ENCODE measurements around the gene TBC1D22A.

Gene TBC1D22A

GRCh38 chr22:47066616-47066905, 304.1 kb downstream of the TBC1D22A start:
- no peak overlapping the region for H3K4me3 ChIP-seq (ENCODE audit: low read depth, low read length)
- TF ChIP-seq CTCF (IDR thresholded peaks at IDR 0.05; ENCODE audit: control insufficient read depth, extremely low read depth, insufficient read depth), result no peak
- DNase-seq (ENCODE audit: low read depth), result no peak

GRCh38 chr22:47067321-47067890, 305.0 kb downstream of the TBC1D22A start:
- H3K4me3 ChIP-seq (ENCODE audit: low read depth, low read length), result no peak overlapping the region
- no peak for TF ChIP-seq CTCF (IDR thresholded peaks at IDR 0.05; ENCODE audit: control insufficient read depth, extremely low read depth, insufficient read depth)
- no peak for DNase-seq (ENCODE audit: low read depth)

GRCh38 chr22:47067911-47068625, 305.6 kb downstream of the TBC1D22A start:
- DNase-seq (ENCODE audit: low read depth), result no peak
- no peak overlapping the region for H3K4me3 ChIP-seq (ENCODE audit: low read depth, low read length)
- TF ChIP-seq CTCF (IDR thresholded peaks at IDR 0.05; ENCODE audit: control insufficient read depth, extremely low read depth, insufficient read depth), result no peak

GRCh38 chr22:47068626-47068996, 306.2 kb downstream of the TBC1D22A start:
- H3K4me3 ChIP-seq (ENCODE audit: low read depth, low read length), result no peak overlapping the region
- no peak for TF ChIP-seq CTCF (IDR thresholded peaks at IDR 0.05; ENCODE audit: control insufficient read depth, extremely low read depth, insufficient read depth)
- no peak for DNase-seq (ENCODE audit: low read depth)

- TF ChIP-seq CTCF (IDR thresholded peaks at IDR 0.05; ENCODE audit: control insufficient read depth, extremely low read depth, insufficient read depth), result no peak
- no peak overlapping the region for H3K4me3 ChIP-seq (ENCODE audit: low read depth, low read length)
- no peak for DNase-seq (ENCODE audit: low read depth)
Observed at GRCh38 chr22:47069270-47069669, 306.8 kb downstream of the TBC1D22A start.

GRCh38 chr22:47071078-47071806, 308.8 kb downstream of the TBC1D22A start:
- H3K4me3 ChIP-seq (ENCODE audit: low read depth, low read length), result no peak overlapping the region
- TF ChIP-seq CTCF (IDR thresholded peaks at IDR 0.05; ENCODE audit: control insufficient read depth, extremely low read depth, insufficient read depth), result no peak
- no peak for DNase-seq (ENCODE audit: low read depth)
